ENCODE data around the gene PALLD.
A peak's percentile ranks its signal among the peaks of the same experiment; 100 is the strongest.

Gene PALLD

DNA sequence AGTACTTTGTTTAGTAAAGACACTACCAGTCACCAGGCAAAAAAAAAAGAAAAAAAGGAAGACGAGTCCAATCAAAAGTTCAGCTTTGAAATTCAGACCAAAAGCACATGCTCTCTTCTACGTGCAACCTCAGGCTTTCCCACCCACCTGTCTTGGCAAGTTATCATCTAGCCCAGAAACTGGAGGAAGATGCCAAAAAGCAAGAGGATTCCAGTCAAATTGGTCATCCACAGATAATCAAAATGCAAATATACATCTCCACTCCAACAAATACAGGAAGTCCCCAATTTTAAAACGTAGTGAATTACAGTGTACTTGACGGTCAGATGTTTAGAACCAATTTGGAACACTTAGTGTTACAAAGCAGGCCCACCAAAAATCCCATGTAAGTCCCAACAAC lies 96.5 kb downstream of the PALLD start:
- no peak for DNase-seq (ENCODE audit: low spot score)

DNA sequence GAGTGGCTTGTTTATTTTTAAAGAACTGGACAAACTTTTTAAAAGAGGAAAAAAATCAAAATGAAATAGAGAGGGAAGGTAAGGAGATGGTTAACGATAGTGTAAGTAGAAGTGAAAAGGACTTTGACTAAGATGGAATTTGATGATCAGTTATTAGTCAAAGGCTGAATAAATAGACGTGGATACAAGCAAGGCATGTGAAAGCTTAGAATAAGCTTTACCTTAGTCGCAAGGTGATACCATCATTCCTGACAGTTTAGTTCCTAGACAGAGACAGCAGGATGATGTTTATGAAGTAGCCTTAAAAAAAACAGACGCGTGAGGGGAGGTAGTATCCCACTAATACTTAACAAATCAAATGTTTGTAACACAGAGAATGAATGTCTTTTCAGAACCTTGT lies 97.3 kb downstream of the PALLD start:
- DNase-seq (ENCODE audit: low spot score) = no peak

DNA sequence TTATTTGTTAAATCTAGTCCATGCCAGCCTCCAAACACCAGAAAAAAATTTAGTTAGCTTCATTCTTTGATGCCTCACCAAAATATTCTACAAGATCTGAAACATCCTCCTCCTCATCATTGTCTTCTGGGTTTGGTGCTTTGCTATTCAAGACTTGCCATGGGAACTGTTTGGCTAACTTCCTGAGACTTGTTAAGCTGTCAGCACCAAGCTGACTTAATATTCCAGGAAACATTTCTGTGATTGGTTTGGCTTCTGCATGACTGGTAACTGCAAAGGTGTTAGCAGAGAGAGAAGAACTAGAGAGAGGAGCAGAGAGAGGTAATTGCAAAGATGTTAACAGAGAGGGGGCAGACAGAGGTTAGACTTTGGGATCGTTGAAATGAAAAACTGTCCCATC lies 101.3 kb downstream of the PALLD start:
- peak; percentile 36 for DNase-seq (ENCODE audit: low spot score)

DNA sequence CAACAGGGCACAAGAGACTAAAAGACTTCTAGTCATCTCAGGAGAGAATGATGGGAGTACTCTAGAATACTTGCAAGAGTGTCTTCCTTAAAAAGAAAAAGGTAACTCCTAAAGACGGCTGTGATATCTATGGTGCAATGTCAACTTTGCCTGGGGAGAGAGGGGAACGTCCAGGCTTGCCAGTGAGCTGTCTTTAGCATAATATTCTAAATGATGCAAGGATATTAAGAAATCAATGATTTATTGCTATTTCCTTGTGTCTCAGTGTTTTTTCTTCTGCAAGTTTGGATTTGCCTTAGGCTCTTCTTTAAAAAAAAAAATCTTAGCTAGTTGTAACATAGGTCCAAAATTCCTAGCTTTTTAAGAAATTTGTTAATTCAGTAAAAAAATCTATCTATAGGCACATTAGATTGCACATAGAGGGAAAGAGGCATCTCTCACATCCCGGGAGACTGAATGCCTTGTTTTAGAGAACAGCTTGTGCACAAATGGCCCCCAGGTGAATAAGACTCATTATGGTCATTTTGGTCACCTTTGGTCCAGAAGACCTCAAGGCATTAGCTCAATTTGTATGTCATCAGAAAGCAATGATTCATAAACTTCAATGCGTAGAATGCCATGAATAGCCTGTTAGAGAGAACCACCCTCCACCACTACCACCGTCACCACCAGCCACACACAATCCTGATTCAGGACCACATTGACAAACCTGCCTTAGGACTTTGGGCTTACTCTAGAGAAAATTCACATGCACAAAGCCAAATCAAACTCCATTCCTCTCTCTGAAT lies 104.1 kb downstream of the PALLD start:
- DNase-seq (ENCODE audit: low spot score) = no peak

DNA sequence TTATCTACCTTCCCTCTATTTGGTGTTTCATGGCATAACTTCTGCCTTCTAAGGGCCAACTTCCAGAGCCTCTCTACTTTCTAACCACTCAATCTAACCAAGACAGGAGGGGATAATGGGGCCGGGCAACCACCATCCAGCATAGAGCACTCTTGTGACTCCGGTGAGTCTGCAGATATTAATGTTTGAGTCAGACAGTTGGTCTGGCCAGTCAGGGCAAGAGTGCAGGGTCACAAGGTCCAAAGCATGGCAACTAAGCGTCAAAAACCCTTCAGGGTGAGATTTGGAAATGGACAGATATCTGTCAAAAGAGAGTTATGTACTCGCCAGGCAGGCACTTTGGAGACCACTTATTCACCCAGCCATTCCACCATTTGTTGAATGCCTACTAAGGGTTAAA lies 105.0 kb downstream of the PALLD start:
- DNase-seq (ENCODE audit: low spot score) = no peak

DNA sequence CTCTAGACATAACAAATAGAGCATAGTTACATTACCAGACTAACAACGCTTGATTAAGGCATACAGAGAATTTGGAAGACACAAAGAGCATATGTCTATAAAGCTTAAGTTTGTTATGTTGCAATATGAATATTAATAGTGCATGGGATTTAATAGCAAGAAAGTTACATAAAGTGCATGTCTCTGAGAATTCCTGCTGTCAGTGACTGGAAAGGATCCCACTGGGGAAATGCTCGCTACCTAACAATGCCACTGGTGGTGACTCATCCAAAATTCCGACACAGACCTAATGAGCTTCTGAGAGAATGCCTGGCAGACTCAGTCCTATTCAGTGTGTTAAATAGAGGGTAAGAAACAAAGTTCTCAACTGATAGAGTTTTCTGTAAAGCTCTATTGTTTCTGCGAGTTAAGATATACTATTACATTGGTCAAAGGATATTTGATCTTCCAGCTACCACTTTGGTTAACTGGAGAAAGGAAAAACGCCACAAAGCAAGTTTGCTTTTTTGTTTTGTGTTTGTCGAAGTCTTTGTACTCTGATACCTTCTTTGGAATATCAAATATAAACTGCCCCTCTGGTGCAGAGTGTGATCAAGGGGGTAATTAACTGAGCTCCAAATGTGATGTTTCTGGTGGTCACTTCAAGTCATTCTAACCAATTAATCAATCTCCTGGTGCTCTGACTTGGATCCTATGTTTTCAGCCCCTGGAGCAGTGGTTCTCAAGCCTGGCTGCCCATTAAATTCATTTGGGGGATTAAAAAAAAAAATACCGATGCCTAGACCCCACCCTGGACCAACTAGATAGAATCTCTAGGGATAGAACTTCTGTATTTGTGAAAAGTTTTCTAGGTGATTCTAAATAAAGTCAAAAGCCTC lies 107.9 kb downstream of the PALLD start:
- peak; percentile 76 for DNase-seq (ENCODE audit: low spot score)

DNA sequence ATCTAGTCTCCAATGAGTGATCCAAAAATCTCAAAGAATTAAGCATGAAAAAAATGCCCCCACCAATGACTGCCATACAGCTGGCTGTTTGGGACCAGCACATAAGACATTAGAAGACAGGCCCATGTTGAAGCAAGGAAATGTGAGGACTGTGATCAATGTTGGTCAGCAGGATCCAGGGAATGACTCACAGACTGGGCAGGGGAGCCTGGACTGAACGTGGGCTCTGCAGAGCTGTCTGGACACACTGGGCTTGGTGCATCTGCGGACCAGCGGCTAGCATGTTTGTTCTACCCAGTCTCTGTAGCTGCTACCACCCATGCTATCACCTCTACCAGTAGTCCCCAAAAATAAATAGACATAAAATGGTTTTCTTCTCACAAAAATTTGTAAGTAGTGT lies 108.6 kb downstream of the PALLD start:
- DNase-seq (ENCODE audit: low spot score) = peak; percentile 70

DNA sequence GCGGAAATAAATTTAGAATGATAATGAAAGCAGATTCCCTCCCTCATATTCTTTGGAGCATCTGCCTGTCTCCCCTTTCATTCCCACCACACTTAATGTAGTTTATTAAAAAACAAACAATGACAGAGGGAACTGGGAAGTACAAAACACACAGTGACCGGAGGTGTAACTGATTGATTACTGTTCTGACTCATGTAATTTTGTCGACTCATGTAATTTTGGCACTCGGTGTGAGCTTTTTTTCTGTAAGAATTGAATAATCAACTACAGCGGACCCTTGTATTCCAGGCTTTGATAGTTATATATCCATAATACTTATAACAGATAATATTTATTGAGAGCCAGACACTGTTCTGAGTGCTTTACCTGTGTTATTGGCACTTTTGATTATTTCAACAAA lies 110.4 kb downstream of the PALLD start:
- no peak for DNase-seq (ENCODE audit: low spot score)

DNA sequence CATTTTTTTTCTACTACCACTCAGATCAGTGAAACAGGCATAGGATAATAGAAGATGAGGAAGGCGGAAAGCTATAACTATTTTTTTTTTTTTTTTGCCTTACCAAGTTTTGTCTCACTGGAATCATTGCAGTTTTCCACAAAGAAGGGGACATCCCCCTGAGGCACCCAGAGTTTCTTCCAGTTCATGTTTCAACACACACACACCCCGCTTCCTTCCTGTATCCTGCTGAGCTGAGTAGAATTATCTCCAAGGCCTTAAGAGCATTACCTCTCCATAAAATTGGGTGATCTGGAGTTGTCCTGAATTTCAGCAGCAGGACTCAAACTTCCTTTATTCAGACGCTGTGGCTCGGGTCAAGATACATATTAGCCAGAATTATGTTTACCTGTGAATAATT lies 111.9 kb downstream of the PALLD start:
- no peak for DNase-seq (ENCODE audit: low spot score)

DNA sequence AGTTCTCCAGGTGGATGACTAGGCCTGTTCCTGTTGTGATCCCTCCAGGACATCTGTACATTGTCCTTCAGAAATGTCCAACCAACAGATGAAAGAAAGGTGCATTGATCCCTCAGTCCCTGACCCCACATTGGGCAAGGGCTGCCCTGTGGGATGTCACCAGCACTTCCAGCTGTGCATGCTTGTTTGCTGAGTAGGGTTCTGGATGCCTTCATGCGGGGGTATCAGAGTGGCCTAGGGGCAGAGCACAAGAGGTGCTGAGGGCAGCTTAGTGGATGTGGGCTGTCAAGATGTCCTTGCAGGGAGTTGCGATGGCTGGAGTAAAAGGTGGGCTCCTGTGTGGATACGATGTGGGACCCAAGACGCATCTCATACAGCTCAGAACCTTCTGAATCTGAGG lies 112.5 kb downstream of the PALLD start:
- no peak for DNase-seq (ENCODE audit: low spot score)

DNA sequence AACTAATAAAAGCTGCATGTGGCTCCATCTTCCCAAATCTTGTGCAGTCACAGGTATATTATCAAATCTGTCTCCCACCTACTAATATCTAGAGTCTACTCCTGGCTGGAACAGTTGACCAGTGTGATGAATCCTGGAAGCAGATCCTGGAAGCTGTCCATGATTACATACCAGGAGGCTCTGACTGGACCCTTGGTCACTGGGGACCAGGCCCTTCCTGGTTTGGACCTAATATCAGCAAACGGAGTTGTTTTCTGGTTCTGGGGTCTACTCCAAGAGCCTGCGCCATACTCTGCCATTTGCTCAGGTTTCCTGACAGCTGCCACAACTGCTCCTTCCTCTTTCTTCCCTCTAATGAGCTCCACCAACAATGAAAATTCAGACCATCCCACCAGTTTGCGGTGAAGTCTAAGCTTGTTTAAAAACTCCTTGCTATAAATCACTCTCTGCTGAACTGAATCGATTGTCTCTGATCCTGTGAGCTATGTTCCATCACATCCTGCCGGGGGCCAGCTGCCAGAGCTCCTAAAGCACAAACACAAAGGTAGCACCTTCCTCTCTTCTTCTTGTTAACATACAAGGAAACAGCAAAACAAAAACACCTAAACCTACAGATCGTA lies 114.2 kb downstream of the PALLD start:
- DNase-seq (ENCODE audit: low spot score) = peak; percentile 50

DNA sequence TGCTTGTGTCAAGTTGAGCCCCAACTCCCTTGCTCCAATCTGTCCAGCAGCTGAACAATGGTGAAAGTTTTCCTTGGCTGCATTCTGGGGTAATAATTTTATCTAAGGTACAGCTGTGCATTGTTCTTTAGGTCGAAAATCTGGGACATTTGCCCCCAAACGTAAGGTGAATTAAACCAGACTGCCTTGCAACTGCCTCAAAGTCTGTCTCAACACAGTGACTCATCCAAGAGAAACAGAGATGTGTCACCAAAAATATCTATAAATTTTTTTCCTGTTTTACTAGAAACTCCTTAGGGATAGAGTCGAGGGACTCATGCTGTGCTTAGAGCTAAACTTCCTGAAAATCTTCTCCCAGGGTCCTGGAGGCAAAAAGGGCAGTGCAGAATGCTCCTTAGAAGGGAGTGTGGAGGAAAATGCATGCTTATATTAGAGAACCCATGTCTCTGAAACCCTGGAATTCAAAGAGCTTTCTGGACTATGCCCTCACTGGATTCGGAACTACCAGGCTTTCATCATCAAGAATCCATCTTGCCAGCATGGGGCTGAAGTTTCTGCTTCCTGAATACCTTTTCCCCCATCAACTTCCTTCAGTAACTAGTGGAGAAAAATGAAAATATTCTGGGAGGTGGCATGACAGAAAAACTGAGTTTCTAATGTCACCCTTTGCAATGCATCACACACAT lies 115.7 kb downstream of the PALLD start:
- peak; percentile 46 for DNase-seq (ENCODE audit: low spot score)

DNA sequence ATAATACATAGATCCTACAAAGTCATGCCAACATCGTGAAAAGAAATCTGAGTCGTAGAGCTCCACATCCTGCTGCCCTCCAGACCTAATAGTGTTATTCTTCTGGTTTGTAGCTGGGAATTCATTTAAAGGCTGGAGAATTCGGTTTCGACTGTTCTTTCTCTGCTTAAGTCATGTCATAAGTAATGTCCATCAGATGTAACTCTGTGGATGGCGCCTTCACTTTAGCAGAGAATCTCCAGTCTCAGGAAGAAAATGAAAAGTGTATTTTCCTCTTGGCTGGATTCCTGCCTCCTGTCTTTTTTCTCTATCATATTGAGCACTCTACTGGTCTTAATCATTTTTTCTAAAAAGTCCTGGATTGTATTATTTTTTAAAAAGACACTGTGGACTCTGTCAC lies 117.0 kb downstream of the PALLD start:
- no peak for DNase-seq (ENCODE audit: low spot score)

DNA sequence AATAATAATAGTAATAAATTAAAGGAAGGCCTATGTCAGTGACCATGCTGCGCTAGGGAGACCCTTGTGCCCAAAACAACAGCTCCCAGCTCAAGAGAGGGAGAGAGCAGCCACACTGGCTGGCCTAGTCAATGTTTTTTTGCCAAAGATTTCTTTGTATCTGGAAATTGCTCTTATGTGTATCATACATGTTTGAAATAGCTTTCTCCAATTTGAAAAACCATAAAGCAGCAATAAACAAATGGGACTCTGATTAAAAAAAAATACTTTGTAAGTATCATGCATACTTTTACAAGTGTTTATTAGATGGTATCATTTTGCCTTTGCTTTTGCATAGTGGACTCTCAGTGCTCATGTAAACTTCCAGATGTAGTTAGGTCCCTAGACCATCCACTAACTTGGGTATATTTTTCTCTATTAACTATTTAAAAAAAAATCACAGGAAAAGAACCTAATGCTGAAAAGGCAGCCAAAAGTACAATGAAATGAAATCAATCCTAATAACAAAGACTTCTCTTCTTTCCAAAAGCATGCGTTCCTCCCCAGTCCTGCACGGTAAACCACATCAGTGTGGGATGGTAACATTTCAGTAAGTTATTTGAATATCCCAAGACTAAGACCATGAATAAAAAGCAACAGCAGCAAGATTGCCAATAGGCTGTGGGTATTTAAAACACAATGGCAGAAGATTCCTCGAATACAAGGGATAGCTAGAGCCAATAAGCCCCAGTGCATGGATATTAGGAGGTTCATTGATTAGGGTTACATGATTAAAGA lies 117.6 kb downstream of the PALLD start:
- DNase-seq (ENCODE audit: low spot score) = no peak

DNA sequence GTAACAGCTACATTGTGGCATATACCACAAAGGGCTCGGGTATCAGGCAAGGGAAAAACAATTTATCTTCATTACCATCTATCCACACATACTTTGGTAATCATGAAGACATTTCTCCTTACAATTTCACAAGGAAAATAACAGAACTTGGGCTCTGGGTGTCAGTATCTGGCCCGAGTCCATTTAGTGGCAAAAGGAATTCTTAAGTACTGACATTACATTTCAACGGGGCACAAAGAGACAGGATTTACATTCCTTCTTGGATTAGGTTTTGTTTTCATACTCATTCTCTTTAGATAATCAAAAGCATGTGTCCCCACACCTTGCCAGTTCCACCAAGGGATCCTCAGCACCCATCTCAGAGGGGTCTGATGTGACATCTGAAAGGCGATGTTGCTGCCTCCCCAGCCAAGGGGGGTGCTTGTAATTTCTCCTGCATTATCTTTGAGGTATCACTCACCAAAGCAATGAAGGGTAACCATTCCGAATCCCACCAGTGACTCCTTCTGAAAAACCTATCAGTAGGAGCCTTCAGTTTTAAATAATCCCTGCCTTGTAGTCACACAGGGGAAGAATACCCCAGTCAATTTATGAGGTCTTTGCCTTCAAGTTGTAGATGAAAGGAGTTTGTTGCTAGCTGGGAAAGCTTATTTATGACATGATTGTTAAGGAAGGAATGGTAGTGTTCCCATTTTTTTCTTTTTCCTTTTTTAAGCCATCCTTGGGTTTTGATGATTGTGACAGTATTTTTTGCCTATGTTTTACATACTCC lies 118.6 kb downstream of the PALLD start:
- peak; percentile 55 for DNase-seq (ENCODE audit: low spot score)

DNA sequence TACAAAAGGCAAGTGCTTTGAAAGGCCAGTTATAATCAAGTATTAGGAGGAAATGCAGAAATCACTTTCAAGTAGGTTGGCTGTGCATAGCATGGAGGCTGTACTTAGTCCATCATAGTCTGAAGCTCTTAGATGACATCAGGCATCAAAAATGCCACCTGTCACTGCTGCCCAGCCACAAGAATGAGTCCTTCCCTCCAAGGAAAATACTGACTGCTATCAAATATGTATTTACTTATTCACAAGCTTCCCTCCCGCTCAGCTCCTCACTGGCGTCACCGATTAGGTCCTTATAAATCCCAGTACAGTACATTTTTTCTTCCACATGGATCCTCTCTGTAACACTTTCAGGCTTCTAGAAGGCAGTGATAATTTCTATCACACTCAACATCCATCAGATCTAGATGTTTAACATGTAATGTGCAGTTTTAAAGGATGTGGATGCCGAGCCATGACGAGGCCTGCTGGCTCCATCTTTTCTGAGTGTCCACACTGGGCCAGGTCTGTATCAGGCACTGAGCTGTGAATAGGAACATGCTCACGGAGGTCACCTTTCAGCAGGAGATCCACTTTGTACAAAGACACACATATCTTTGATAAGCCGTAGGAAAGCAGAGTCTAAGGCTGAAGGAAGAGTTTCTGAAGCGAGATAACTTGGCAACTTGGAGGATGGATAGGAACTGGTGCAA lies 121.9 kb downstream of the PALLD start:
- DNase-seq (ENCODE audit: low spot score) = peak; percentile 23

DNA sequence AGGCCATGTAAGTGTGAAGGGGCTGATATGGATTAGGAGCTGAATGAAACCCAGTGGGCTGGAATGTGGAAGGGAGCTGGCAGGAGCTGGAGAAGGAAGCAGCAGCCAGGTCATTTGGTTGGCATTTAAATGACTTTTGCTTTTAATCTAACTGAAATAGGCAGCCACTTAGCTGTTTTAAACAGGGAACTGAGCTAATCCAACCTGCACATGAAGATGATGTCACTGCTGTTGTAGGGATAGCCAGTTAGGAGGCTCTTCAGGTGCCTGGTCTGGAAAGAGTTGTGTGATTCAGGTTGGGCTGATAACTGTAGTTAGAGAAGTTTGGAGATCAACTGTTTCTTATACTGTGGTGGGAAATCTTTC lies 122.4 kb downstream of the PALLD start:
- no peak for DNase-seq (ENCODE audit: low spot score)

DNA sequence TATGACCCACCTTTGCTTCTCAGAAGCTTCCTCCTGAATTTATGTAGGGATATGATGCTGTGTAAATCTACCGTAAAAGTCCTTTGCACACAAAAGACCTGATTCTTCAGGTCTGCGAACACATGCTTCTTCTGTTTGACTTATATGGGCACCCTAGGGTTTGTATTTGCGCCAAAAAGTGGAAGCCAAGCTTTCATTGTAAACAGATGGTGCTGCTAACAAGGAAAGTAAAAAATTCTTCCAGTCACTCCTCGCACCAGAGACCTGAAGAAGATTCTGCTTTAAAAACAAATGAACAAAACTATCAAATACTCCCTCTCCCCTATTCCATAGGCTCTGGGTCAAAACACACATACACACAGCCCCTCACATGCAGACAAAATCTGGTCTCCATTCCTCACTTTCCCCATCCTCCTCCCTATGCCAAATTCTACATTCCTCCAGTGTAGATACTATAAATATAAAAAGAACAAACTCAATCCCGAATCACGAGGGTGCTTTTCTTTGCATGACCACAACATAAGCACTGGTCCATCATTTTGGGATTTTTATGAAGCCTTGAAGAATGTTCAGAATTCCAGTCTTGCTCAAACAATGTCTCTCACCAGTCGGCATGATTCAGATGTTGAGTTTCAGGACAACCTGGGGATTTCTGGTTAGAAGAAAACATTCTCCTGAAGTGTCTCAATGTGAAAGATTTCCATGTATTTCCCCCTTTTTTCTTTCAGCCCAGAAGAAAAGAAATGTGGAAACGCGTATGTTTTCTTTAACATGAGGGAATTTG lies 125.1 kb downstream of the PALLD start:
- DNase-seq (ENCODE audit: low spot score) = peak; percentile 55

DNA sequence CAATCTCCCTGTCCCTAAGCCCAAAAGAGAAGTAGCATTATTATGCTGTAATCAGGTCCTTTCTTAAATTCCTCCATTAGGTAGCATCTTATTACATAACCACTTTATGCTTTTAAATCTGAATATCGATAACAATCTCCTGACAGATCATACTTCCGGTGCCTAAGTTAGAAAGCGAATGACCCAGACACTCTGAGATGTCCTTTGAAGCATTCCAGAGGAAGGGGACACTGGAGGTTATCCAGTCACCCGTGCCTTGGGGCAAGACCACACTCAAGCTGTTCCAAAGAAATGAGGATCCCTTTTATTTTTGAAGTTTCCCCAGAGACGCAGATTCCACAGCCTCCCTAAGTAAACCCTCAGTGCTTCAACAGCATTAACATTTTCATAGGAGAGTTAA lies 125.7 kb downstream of the PALLD start:
- DNase-seq (ENCODE audit: low spot score) = no peak
